Testis (tissue), 3 donors: ENCODE data around the gene TBC1D32. TPM values are rescaled to one million over a fixed set of nuclear protein-coding genes. Genes with fewer than 3 reads are reported as not detected.
A peak's percentile ranks its signal among the peaks of the same experiment; 100 is the strongest.
"Not testable (repeated sequence)": the region's sequence is repeated elsewhere in the genome, so short reads cannot be mapped to it uniquely, and the experiment has no call there.

Source experiments
- DNase-seq: peaks from one replicate; pipeline ENCODE4 v3.0.0-alpha.2; 2019
- H3K27ac ChIP-seq, 2 donors: fragments of 200-600 bp; sonication (generic); one replicate each; pipeline ENCODE4 v1.5.1; 2019
- H3K27me3 ChIP-seq: fragments of 200-600 bp; sonication (generic); one replicate; pipeline ENCODE4 v1.5.1; 2019
- H3K36me3 ChIP-seq: fragments of 200-600 bp; sonication (generic); one replicate; pipeline ENCODE4 v1.5.1; 2017; ENCODE audit warnings: low read depth; ENCODE audit errors: missing control alignments
- H3K4me1 ChIP-seq: fragments of 200-600 bp; sonication (generic); one replicate; pipeline ENCODE4 v1.5.1; 2019
- H3K4me3 ChIP-seq, 2 donors: fragments of 200-600 bp; sonication (generic); one replicate each; pipeline ENCODE4 v1.5.1; 2017 to 2019
- H3K9me3 ChIP-seq: fragments of 200-600 bp; sonication (generic); one replicate; pipeline ENCODE4 v1.5.1; 2017
- POLR2A ChIP-seq: fragments of 450-650 bp; IDR thresholded peaks from one replicate; pipeline ENCODE4 v1.6.1; 2017; ENCODE audit warnings: antibody characterized with exemption, mild to moderate bottlenecking, moderate library complexity
- WGBS, 2 donors: methylation state at CpG; one replicate each; pipeline ENCODE4 v1.1.5; 2018; 5-methylcytosine and 5-hydroxymethylcytosine counted together
- intact Hi-C: fragments of 100-400 bp; cut with DNase I; formaldehyde crosslinking; loops from one replicate; pipeline ENCODE4 v1.15.1; 2023; ENCODE audit warnings: low total_unique reads
- polyA plus RNA-seq: library from polyadenylated mRNA; stranded (reverse); fragments of 350-450 nt; fragmentation: Illumina TruSeq; extraction: RNeasy Lipid Tissue Mini Kit (QIAGEN cat#74804); gene quantifications from one replicate; pipeline ENCODE4 v1.2.3, GENCODE V29; 2014; ENCODE audit warnings: low read depth, low replicate concordance; ENCODE audit not compliant: insufficient read depth
- total RNA-seq, 2 donors: library from RNA; depleted of rRNA; stranded (reverse); fragments of >200 nt; gene quantifications; one replicate each; pipeline ENCODE4 v1.2.3, GENCODE V29; 2016
- TF ChIP-seq, protein P1 (sequence below), 3 experiments: fragments of 450-650 bp in 2 of 3; fragments of 200-600 bp in 1 of 3; sonication (generic) in 1 of 3; IDR thresholded peaks; one replicate each; pipeline ENCODE4 v1.5.1; 2016 to 2019; ENCODE audit warnings: antibody characterized with exemption in 3 of 3, mild to moderate bottlenecking in 2 of 3, moderate library complexity in 1 of 3

Gene TBC1D32
- total and polyA plus RNA-seq, 3 donors from 2014 or later, result 9.3 to 37.4 (median 22.1) TPM

DNA sequence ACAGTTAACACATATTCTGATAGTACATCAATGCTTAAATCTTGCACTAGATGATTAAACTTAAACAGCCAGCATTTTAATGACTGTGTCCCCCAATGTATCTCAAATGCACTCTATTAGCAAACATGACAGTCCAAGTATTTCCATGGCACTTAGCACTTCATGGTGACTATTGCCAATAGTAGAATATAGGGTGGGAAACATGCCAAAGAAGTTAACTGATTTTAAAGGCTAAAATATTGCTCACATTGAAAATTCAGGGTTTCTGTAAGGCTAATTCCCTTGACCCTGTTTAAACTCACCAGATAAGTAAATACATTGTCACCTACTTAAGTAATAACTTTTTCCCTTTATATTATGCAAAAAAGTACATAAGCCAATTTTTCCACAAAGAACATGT, 266.9 kb downstream of the TBC1D32 start:
- intact Hi-C loops, result no loop called here
- H3K36me3 ChIP-seq, result no peaks in the 10 kb centered on the region
- no peaks in the 10 kb centered on the region for H3K9me3 ChIP-seq
- H3K27ac ChIP-seq, result no peak overlapping the region
- no peak overlapping the region for H3K4me3 ChIP-seq
- TF ChIP-seq POLR2A, result no peak
- TF ChIP-seq, protein P1, sequence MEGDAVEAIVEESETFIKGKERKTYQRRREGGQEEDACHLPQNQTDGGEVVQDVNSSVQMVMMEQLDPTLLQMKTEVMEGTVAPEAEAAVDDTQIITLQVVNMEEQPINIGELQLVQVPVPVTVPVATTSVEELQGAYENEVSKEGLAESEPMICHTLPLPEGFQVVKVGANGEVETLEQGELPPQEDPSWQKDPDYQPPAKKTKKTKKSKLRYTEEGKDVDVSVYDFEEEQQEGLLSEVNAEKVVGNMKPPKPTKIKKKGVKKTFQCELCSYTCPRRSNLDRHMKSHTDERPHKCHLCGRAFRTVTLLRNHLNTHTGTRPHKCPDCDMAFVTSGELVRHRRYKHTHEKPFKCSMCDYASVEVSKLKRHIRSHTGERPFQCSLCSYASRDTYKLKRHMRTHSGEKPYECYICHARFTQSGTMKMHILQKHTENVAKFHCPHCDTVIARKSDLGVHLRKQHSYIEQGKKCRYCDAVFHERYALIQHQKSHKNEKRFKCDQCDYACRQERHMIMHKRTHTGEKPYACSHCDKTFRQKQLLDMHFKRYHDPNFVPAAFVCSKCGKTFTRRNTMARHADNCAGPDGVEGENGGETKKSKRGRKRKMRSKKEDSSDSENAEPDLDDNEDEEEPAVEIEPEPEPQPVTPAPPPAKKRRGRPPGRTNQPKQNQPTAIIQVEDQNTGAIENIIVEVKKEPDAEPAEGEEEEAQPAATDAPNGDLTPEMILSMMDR (IDR thresholded peaks at IDR 0.05), result no peak
- no peaks in the 10 kb centered on the region for H3K27me3 ChIP-seq
- no peak for DNase-seq
- H3K4me1 ChIP-seq, result no peaks in the 10 kb centered on the region

DNA sequence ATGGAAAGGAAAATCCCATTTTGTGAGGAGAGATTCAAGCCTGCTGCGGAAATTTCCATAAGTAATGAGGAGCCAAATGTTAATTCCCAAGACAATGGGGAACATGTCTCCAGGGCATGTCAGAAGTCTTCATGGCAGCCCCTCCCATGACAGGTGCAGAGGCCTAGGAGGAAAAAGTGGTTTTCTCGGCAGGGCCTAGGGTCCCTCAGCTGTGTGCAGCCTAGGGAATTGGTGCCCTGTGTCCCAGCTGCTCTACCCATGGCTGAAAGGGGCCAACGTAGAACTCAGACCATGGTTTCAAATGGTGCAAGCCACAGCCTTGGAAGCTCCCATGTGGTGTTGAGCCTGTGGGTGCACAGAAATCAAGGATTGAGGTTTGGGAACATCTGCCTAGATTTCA, 269.9 kb downstream of the TBC1D32 start:
- H3K4me3 ChIP-seq, result no peak overlapping the region

DNA sequence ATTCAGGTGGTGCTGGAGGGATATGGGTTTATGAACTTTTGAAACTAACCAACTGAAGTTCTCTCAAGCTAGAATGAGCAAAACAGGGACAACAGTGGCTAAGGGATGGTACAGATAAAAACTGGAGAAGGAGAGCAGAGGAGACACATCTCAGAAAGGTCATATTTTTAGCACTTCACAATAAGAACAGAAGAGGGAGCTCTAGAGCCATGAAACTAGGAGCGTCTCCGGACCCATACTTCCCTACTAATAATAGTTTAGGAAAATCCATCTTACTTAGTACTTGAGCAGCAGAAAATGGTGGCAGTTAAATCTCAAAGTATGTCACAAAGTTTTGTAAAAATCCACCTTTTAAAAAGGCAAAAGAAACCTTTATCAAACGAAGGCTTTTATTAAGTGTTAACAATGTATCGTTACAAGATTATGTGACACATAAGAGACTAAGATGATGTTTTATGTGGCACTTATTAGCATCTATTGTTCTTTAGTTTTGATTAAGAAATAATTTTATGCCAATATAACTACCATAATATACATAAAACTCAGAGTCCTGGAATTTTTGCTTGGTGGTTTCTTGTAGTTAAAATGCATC, 278.6 kb downstream of the TBC1D32 start:
- no peaks in the 10 kb centered on the region for H3K36me3 ChIP-seq
- no peak overlapping the region for H3K4me3 ChIP-seq
- no peaks in the 10 kb centered on the region for H3K27me3 ChIP-seq
- TF ChIP-seq, protein P1 (IDR thresholded peaks at IDR 0.05), result peak in 2 of 3 experiments; percentile 33 to 56
- TF ChIP-seq POLR2A, result no peak
- H3K9me3 ChIP-seq, result no peaks in the 10 kb centered on the region
- DNase-seq, result no peak
- intact Hi-C loops, result no loop called here
- H3K4me1 ChIP-seq, result no peaks in the 10 kb centered on the region
- H3K27ac ChIP-seq, result no peak overlapping the region
- WGBS, 2 donors, result 23 to 28% methylated on average over 4 of the region's 4 CpGs

More for the DNA sequence above, 269.9 kb downstream of the TBC1D32 start:
- TF ChIP-seq, protein P1 (IDR thresholded peaks at IDR 0.05), result no peak
- TF ChIP-seq POLR2A, result no peak
- DNase-seq, result no peak
- Histone ChIP-seq H3K36me3 (no peaks in the 10 kb centered on the region), H3K27me3 (no peaks in the 10 kb centered on the region), H3K4me1 (no peaks in the 10 kb centered on the region), H3K27ac (no peak overlapping the region), H3K9me3 (no peaks in the 10 kb centered on the region)
- 84 to 93% methylated on average over 2 to 3 of the region's 3 CpGs for WGBS, 2 donors
- intact Hi-C loops, result no loop called here

DNA sequence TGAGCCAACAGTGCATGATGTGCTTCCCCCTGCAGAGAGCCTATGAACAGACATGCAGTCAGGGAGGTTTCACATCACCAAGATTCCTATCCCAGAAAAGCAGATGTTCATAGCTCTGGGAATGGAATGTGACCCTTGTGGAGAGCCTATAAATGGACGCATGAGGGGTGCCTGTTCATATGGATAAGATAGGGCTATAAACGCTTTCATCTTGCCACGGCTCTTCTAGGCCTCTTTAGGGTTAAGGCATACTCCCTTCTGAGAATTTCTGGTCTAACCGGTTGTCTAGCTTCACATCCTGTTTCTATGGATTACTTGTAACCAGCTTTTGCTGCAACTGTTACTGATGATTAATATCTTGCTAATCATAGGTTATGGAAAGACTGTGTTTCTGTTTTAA, 285.7 kb downstream of the TBC1D32 start:
- DNase-seq, H3K4me1 ChIP-seq, H3K27ac ChIP-seq, H3K27me3 ChIP-seq, H3K36me3 ChIP-seq, H3K4me3 ChIP-seq, intact Hi-C loops, H3K9me3 ChIP-seq: not testable (repeated sequence)
- 65 to 67% methylated on average over 4 of the region's 4 CpGs for WGBS, 2 donors

DNA sequence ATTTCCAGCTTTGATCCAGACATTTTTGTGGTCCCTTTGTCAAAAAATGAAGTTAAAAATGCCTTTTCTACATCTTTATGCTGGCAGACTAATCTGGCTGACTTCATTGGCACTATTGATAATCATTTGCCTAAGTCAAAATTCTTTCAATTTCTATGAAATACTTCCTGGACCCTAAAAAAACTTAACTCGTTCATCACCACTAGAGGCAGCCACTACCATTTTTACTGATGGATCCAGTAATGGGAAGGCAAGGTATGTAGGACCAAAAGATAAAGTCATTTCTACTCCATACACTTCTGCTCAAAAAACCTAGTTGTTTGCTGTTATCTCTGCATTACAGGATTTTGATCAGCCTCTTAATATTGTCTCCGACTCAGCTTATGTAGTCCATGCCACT, 289.4 kb downstream of the TBC1D32 start:
- intact Hi-C loops, H3K4me1 ChIP-seq, H3K36me3 ChIP-seq, H3K27ac ChIP-seq, DNase-seq, H3K4me3 ChIP-seq, H3K9me3 ChIP-seq, H3K27me3 ChIP-seq: not testable (repeated sequence)
- 81 to 89% methylated on average over 2 of the region's 2 CpGs for WGBS, 2 donors

DNA sequence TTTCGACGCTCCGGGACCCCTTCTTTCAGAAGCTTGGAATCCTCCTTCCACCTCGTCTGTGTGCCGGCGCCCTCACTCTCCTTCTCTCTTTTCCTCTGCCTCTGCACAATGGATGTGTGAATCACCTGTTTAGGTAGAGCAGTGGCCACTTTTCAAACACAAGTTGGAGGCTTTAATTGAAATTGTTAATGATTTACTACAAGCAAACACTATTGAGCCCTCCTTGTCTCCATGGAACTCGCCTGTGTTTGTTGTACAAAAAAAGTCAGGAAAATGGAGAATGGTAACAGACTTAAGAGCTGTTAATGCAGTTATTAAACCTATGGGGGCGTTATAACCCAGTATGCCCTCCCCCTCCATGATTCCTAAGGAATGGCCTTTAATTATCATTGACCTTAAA, 290.6 kb downstream of the TBC1D32 start:
- H3K4me3 ChIP-seq, H3K27me3 ChIP-seq, H3K36me3 ChIP-seq, H3K9me3 ChIP-seq, intact Hi-C loops, H3K27ac ChIP-seq, H3K4me1 ChIP-seq, DNase-seq: not testable (repeated sequence)
- WGBS, 2 donors, result 76 to 85% methylated on average over 8 of the region's 8 CpGs

DNA sequence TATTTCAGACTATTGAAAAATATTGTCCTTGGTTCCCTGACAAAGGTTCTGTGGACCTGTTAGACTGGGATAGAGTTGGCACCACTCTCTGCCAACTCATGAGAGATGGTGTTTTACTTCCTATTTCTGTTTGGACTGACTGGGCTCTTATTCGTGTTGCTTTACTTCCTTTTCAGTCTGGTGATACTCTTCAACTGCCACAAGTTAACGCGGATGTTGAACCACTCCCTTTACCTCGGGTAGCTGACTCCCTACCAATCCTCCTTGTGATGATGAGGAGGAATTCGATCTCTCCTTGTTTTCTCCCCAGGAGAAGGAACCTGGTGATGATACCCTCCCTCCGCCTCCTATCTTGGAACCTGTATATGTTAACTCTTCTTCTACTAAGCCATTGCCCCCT, 291.1 kb downstream of the TBC1D32 start:
- intact Hi-C loops, DNase-seq, H3K9me3 ChIP-seq, H3K27me3 ChIP-seq, H3K4me3 ChIP-seq, H3K4me1 ChIP-seq, H3K27ac ChIP-seq, H3K36me3 ChIP-seq: not testable (repeated sequence)
- 68 to 81% methylated on average over 6 of the region's 6 CpGs for WGBS, 2 donors
